ENCODE measurements around the gene SOAT1. TPM values are rescaled to one million over a fixed set of nuclear protein-coding genes. Genes with fewer than 3 reads are reported as not detected.

Gene SOAT1
- total RNA-seq, 1 donor from 2014 or later: 111 TPM

DNA sequence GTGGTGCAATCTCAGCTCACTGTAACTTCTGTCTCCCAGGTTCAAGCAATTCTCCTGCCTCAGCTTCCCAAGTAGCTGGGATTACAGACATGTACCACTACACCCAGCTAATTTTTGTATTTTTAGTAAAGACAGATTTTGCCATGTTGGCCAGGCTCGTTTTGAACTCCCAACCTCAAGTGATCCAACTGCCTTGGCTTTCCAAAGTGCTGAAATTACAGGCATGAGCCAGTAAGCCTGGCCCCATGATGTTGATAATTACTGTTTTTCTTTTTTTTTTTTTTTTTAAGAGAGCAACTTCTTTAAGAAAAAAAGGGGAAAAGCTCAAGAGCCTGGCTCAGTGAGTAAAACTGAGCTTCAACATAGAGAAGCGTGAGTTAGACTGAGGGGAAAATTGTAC is 9.6 kb upstream of the SOAT1 start:
- no peak overlapping the region for H3K4me2 ChIP-seq (ENCODE audit: low read length)
- no peak overlapping the region for H3K4me3 ChIP-seq (ENCODE audit: insufficient read depth, low read depth, low read length)
- no peak overlapping the region for H3K27ac ChIP-seq (ENCODE audit: low read depth, low read length)
- no peaks in the 10 kb centered on the region for H3K79me2 ChIP-seq (ENCODE audit: insufficient read depth, low read length)
- DNase-seq (ENCODE audit: low read depth) (no peak), FAIRE-seq (no peak)
- no peak overlapping the region for H3K9ac ChIP-seq (ENCODE audit: low read length)
- H3K36me3 ChIP-seq (ENCODE audit: insufficient read depth, low read length): no peaks in the 10 kb centered on the region
- H4K20me1 ChIP-seq (ENCODE audit: insufficient read depth, low read length): no peaks in the 10 kb centered on the region
- no peaks in the 10 kb centered on the region for H3K27me3 ChIP-seq (ENCODE audit: insufficient read depth, low read length)
- H3K4me1 ChIP-seq (ENCODE audit: insufficient read depth, low read length): no peaks in the 10 kb centered on the region
- Mint-ChIP-seq H3K4me3 (ENCODE audit: unreplicated experiment) (no peak overlapping the region), H3K36me3 (ENCODE audit: low read depth, unreplicated experiment) (no peaks in the 10 kb centered on the region), H3K27me3 (ENCODE audit: low read depth, unreplicated experiment) (no peaks in the 10 kb centered on the region), H3K9me3 (ENCODE audit: unreplicated experiment) (no peaks in the 10 kb centered on the region), H3K4me1 (ENCODE audit: low read depth, unreplicated experiment) (no peaks in the 10 kb centered on the region), H3K27ac (ENCODE audit: unreplicated experiment) (no peak overlapping the region)
- no peak for TF ChIP-seq CTCF (IDR thresholded peaks at IDR 0.05; ENCODE audit: insufficient read depth, low read depth, low read length)
- TF ChIP-seq EZH2 (IDR thresholded peaks at IDR 0.05; ENCODE audit: insufficient read depth, low read length): no peak
- H3K9me3 ChIP-seq (ENCODE audit: insufficient read depth, low read depth, low read length): no peaks in the 10 kb centered on the region
- H2AFZ ChIP-seq (ENCODE audit: low read depth, low read length): no peak overlapping the region

DNA sequence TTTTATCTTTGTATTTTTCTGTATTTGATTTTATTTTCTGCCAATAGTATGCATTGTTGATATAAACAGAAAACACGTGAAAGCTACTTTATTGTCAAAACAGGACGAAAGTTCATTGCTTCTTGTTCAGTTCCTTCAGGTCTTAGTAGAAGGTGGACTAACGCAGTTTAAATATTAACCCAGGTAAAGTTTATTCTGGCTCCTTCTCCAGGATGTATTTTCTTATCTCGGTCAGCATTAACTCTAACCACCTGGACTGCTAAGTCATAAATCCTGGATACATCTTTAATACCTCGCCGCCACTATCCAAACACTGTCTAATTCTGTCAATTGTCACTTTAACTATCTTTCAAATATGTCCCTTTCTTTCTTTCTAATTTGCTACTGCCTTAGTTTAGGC is 5.7 kb upstream of the SOAT1 start:
- Mint-ChIP-seq H3K27me3 (ENCODE audit: low read depth, unreplicated experiment) (peaks cover 4% of the 10 kb centered on the region), H3K9me3 (ENCODE audit: unreplicated experiment) (no peaks in the 10 kb centered on the region), H3K27ac (ENCODE audit: unreplicated experiment) (no peak overlapping the region), H3K4me1 (ENCODE audit: low read depth, unreplicated experiment) (no peaks in the 10 kb centered on the region), H3K36me3 (ENCODE audit: low read depth, unreplicated experiment) (no peaks in the 10 kb centered on the region), H3K4me3 (ENCODE audit: unreplicated experiment) (no peak overlapping the region)
- Histone ChIP-seq H3K9me3 (ENCODE audit: insufficient read depth, low read depth, low read length) (no peaks in the 10 kb centered on the region), H3K27me3 (ENCODE audit: insufficient read depth, low read length) (no peaks in the 10 kb centered on the region), H3K79me2 (ENCODE audit: insufficient read depth, low read length) (no peaks in the 10 kb centered on the region), H3K4me2 (ENCODE audit: low read length) (no peak overlapping the region), H3K27ac (ENCODE audit: low read depth, low read length) (no peak overlapping the region), H4K20me1 (ENCODE audit: insufficient read depth, low read length) (no peaks in the 10 kb centered on the region), H3K9ac (ENCODE audit: low read length) (no peak overlapping the region), H3K4me1 (ENCODE audit: insufficient read depth, low read length) (peaks cover under 1% of the 10 kb centered on the region), H3K4me3 (ENCODE audit: insufficient read depth, low read depth, low read length) (no peak overlapping the region), H3K36me3 (ENCODE audit: insufficient read depth, low read length) (no peaks in the 10 kb centered on the region), H2AFZ (ENCODE audit: low read depth, low read length) (no peak overlapping the region)
- TF ChIP-seq CTCF (IDR thresholded peaks at IDR 0.05; ENCODE audit: insufficient read depth, low read depth, low read length): no peak
- no peak for TF ChIP-seq EZH2 (IDR thresholded peaks at IDR 0.05; ENCODE audit: insufficient read depth, low read length)
- FAIRE-seq (no peak), DNase-seq (ENCODE audit: low read depth) (no peak)

- no peaks in the 10 kb centered on the region for H3K9me3 Mint-ChIP-seq (ENCODE audit: unreplicated experiment)
- FAIRE-seq: no peak
- H3K79me2 ChIP-seq (ENCODE audit: insufficient read depth, low read length): no peaks in the 10 kb centered on the region
- TF ChIP-seq EZH2 (IDR thresholded peaks at IDR 0.05; ENCODE audit: insufficient read depth, low read length) (no peak), CTCF (IDR thresholded peaks at IDR 0.05; ENCODE audit: insufficient read depth, low read depth, low read length) (no peak)
- H3K4me3 ChIP-seq (ENCODE audit: insufficient read depth, low read depth, low read length): no peak overlapping the region
- no peak overlapping the region for H3K27ac Mint-ChIP-seq (ENCODE audit: unreplicated experiment)
- H3K27ac ChIP-seq (ENCODE audit: low read depth, low read length): no peak overlapping the region
- H3K36me3 Mint-ChIP-seq (ENCODE audit: low read depth, unreplicated experiment): no peaks in the 10 kb centered on the region
- H3K4me1 Mint-ChIP-seq (ENCODE audit: low read depth, unreplicated experiment): no peaks in the 10 kb centered on the region
- no peak overlapping the region for H3K4me2 ChIP-seq (ENCODE audit: low read length)
- no peak overlapping the region for H3K9ac ChIP-seq (ENCODE audit: low read length)
- no peaks in the 10 kb centered on the region for H3K9me3 ChIP-seq (ENCODE audit: insufficient read depth, low read depth, low read length)
- no peaks in the 10 kb centered on the region for H3K27me3 ChIP-seq (ENCODE audit: insufficient read depth, low read length)
- no peak overlapping the region for H3K4me3 Mint-ChIP-seq (ENCODE audit: unreplicated experiment)
- H4K20me1 ChIP-seq (ENCODE audit: insufficient read depth, low read length): no peaks in the 10 kb centered on the region
- peaks cover 4% of the 10 kb centered on the region for H3K4me1 ChIP-seq (ENCODE audit: insufficient read depth, low read length)
- no peak for DNase-seq (ENCODE audit: low read depth)
- no peaks in the 10 kb centered on the region for H3K36me3 ChIP-seq (ENCODE audit: insufficient read depth, low read length)
- H2AFZ ChIP-seq (ENCODE audit: low read depth, low read length): no peak overlapping the region
- H3K27me3 Mint-ChIP-seq (ENCODE audit: low read depth, unreplicated experiment): peaks cover 4% of the 10 kb centered on the region
Observed at GRCh38 chr1:179288977-179289376, 4.6 kb upstream of the SOAT1 start.
